HG03064 (cell line): Measurements from ENCODE around the gene RNPEPL1.
"Not testable (repeated sequence)": the region's sequence is repeated elsewhere in the genome, so short reads cannot be mapped to it uniquely, and the experiment has no call there.

Experiments
- ATAC-seq: cut with Tn5 transposase; IDR thresholded peaks from one replicate; pipeline ENCODE4 v1.9.1; 2021; ENCODE audit warnings: low read depth; ENCODE audit not compliant: unreplicated experiment

RNPEPL1 gene

GRCh38 chr2:240532031-240532775 is 36.1 kb upstream of the RNPEPL1 start:
- no peak for ATAC-seq

GRCh38 chr2:240538031-240538780 is 30.1 kb upstream of the RNPEPL1 start:
- no peak for ATAC-seq

GRCh38 chr2:240539101-240539500 is 29.2 kb upstream of the RNPEPL1 start:
- ATAC-seq: not testable (repeated sequence)

- no peak for ATAC-seq
Observed at GRCh38 chr2:240539906-240540305, 28.4 kb upstream of the RNPEPL1 start.

GRCh38 chr2:240551288-240551687 is 17.0 kb upstream of the RNPEPL1 start:
- no peak for ATAC-seq

- ATAC-seq: no peak
Observed at GRCh38 chr2:240551811-240552210, 16.5 kb upstream of the RNPEPL1 start.

- ATAC-seq: no peak
Observed at GRCh38 chr2:240553956-240554480, 14.3 kb upstream of the RNPEPL1 start.

- ATAC-seq: no peak
Observed at GRCh38 chr2:240554767-240555493, 13.4 kb upstream of the RNPEPL1 start.

GRCh38 chr2:240555541-240556250 is 12.6 kb upstream of the RNPEPL1 start:
- ATAC-seq: no peak

- ATAC-seq: no peak
Observed at GRCh38 chr2:240556553-240557100, 11.7 kb upstream of the RNPEPL1 start.

- ATAC-seq: no peak
Observed at GRCh38 chr2:240557101-240557751, 11.1 kb upstream of the RNPEPL1 start.

GRCh38 chr2:240557808-240558207 is 10.5 kb upstream of the RNPEPL1 start, which contains the start of gene ANKMY1:
TSS of gene ANKMY1 (minus strand) at chr2:240557988. CDS start at chr2:240557335, 653 bp downstream.
- ATAC-seq: no peak

GRCh38 chr2:240558236-240558761 is 10.0 kb upstream of the RNPEPL1 start:
- ATAC-seq: no peak

GRCh38 chr2:240559286-240559685 is 9.0 kb upstream of the RNPEPL1 start:
- ATAC-seq: no peak

GRCh38 chr2:240560084-240560479 is 8.2 kb upstream of the RNPEPL1 start, which contains the start of gene DUSP28:
TSS of gene DUSP28 (plus strand) at chr2:240560357. CDS start at chr2:240560685, 328 bp downstream.
- peak; percentile 54 for ATAC-seq

GRCh38 chr2:240560480-240561324 is 7.6 kb upstream of the RNPEPL1 start:
- ATAC-seq: peak; percentile 48

- ATAC-seq: no peak
Observed at GRCh38 chr2:240561325-240561971, 6.8 kb upstream of the RNPEPL1 start.

- not testable (repeated sequence) for ATAC-seq
Observed at GRCh38 chr2:240563231-240563630, 5.1 kb upstream of the RNPEPL1 start.
